ENCODE measurements around the gene TMPRSS4.

- TF ChIP-seq EZH2 (IDR thresholded peaks at IDR 0.05; ENCODE audit: insufficient read depth, poor library complexity, severe bottlenecking), result no peak
- TF ChIP-seq EZH2phosphoT487 (IDR thresholded peaks at IDR 0.05; ENCODE audit: insufficient read depth, low read depth), result no peak
Observed at GRCh38 chr11:118153516-118153915, 76.6 kb downstream of the TMPRSS4 start.
